Uterus (tissue), 2 donors: ENCODE measurements around the gene RTRAF.

Source experiments
- POLR2A ChIP-seq, 2 donors: fragments of 450-650 bp; IDR thresholded peaks; one replicate each; pipeline ENCODE4 v1.6.1; 2016; ENCODE audit warnings: antibody characterized with exemption in 2 of 2, mild to moderate bottlenecking in 1 of 2, moderate library complexity in 1 of 2
- TF ChIP-seq, protein P1 (sequence below), 4 experiments: fragments of 200-600 bp in 2 of 4; fragments of 450-650 bp in 2 of 4; sonication (generic) in 2 of 4; IDR thresholded peaks; one replicate each; pipeline ENCODE4 v1.5.1; 2016 to 2019; ENCODE audit warnings: antibody characterized with exemption in 4 of 4, mild to moderate bottlenecking in 2 of 4, moderate library complexity in 1 of 4

DNA sequence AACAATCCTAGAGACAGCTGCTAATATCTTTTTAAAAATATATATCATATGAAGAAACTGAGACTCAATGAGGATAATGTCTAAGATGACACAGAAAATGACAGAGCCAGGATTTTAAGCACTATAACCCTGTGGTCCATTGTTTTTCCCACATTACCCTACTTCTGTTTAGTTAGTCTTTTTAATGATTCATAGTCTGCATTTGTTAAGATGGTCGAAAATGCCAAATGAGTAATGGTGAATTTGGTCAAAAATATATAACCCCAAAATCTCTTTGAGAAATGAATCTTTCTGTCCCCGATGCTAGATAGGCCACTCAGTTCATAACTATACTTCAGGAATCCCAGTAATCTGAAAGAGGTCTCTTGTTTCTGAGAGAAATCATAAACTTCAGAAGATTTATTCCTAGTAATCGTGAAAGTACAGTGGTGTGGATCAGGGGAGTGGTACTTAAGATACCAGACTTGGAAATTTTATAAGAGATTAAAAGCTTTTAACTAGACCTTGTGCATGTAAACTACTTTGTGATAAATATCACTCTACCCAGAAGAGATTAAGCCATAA, 10.8 kb downstream of the RTRAF start:
- TF ChIP-seq, protein P1, sequence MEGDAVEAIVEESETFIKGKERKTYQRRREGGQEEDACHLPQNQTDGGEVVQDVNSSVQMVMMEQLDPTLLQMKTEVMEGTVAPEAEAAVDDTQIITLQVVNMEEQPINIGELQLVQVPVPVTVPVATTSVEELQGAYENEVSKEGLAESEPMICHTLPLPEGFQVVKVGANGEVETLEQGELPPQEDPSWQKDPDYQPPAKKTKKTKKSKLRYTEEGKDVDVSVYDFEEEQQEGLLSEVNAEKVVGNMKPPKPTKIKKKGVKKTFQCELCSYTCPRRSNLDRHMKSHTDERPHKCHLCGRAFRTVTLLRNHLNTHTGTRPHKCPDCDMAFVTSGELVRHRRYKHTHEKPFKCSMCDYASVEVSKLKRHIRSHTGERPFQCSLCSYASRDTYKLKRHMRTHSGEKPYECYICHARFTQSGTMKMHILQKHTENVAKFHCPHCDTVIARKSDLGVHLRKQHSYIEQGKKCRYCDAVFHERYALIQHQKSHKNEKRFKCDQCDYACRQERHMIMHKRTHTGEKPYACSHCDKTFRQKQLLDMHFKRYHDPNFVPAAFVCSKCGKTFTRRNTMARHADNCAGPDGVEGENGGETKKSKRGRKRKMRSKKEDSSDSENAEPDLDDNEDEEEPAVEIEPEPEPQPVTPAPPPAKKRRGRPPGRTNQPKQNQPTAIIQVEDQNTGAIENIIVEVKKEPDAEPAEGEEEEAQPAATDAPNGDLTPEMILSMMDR (IDR thresholded peaks at IDR 0.05), result no peak
- no peak for TF ChIP-seq POLR2A (IDR thresholded peaks at IDR 0.05)
